Jurkat, Clone E6-1 (cell line): ENCODE measurements around the gene DKK1.

Experiments
- DNase-seq: peaks from one replicate; pipeline ENCODE4 v3.0.0-alpha.2; 2011; ENCODE audit warnings: low read depth, low spot score
- H3K4me3 ChIP-seq: 2 replicates; pipeline ENCODE4 v1.5.1; 2011; ENCODE audit warnings: mild to moderate bottlenecking, low read length, control low read depth, moderate library complexity

DKK1 gene

DNA sequence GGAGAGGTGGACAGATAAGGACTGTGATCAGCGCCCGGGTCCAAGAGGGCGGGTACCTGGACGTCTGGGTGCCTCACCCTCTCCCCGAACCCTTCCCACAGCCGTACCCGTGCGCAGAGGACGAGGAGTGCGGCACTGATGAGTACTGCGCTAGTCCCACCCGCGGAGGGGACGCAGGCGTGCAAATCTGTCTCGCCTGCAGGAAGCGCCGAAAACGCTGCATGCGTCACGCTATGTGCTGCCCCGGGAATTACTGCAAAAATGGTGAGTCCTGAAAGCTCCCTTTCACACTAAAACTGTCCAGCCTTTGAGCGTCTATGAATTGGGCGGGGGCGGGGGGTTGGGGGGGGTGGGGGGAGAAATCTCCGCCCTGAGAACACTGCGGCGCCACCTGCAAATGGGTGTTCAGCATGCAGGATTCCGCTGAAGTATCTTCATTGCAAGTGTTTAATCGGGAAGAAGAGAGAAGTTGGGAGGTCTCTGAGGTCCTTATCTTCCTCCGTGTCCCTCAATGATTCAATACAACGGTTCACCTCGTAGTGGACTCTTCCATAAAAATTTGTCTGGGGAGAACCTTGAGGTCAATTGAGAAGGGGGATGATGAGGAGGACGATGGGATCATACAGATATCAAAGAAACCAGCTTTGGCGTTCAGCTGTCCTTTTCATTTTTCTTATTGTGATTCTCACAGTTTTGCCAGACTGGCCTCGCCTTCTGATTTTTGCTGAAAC, 906 bp downstream of the DKK1 start:
- H3K4me3 ChIP-seq, result no peak overlapping the region
- no peak for DNase-seq

- no peak overlapping the region for H3K4me3 ChIP-seq
- no peak for DNase-seq
Measured at GRCh38 chr10:52316001-52316400, 1.9 kb downstream of the DKK1 start.

DNA sequence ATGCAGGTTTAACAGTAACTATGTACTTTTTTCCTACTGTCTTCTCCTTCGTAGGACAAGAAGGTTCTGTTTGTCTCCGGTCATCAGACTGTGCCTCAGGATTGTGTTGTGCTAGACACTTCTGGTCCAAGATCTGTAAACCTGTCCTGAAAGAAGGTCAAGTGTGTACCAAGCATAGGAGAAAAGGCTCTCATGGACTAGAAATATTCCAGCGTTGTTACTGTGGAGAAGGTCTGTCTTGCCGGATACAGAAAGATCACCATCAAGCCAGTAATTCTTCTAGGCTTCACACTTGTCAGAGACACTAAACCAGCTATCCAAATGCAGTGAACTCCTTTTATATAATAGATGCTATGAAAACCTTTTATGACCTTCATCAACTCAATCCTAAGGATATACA, 2.4 kb downstream of the DKK1 start:
- no peak for DNase-seq
- H3K4me3 ChIP-seq, result no peak overlapping the region

DNA sequence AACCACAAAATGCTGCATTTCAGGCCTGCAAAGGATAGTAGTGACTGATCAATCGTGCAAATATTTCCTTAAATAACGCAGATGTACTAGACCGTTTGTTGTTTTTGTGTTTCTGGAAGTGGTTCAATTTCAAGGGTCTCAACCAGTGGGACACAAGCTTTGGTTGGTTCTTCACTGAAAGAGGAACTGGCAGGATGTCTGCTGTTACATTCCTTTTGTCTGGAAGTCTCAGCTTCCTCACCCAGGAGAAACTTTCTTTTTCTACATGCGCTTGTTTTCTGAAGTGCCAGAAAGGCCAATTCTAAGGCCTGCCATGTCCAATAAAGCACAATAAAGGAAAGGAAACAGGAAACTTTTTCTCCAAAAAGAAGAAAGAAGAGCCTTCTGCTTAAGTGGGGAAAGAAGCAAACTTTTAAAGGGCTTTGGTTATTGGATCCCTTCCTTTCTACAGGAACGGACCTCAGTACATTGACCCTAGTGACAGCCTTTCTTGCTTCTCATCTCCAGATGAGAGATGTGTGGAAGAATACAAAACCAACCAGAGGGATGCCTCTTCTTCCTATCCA, 4.1 kb downstream of the DKK1 start:
- DNase-seq, result no peak
- H3K4me3 ChIP-seq, result no peak overlapping the region

DNA sequence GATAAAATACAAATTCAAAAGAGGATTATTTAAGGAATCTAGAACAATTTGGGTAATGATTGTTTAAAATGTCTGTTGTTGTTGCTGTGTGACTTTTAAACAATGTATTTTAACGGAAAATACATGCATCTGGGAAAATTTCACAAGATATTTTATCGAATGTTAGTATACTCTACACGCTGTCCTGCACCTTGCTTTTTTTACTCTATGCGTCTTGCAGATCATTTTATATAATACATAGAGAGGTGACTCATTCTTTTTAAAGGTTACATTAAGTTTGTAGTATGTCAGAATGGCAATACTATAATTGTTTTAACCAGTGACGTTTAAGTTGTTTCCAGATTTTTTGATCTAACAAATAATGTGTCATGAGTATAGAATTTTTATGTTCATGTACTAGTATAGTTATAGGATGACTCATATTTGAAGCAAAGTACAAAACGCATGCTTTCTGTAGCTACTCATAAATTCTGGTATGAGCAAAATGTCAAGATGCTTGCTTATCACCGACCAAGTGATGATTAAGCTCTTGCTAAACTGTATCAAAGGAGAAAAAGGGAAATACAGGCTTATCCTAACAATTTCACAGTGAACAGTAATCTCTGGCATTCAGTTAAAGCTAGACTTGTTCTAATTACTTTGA, 4.9 kb downstream of the DKK1 start:
- no peak for DNase-seq
- no peak overlapping the region for H3K4me3 ChIP-seq

DNA sequence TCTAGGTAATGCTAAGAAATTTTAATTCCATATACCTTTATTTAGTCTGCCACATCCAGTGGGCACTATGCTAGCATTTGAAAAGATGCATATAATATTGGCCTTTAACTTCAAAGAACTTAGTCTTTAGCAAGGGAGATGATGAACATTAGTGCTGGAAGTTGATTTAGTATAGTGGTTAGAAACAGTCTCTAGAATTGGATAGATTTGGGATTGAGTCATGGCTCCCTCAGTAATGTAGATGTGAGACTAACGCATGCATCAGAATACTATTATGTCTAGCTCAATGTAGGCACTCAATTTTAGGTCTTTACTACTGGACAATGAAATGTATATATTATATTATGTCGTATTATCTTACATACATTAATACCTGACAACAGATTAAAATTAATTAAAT, 5.8 kb downstream of the DKK1 start:
- H3K4me3 ChIP-seq, result no peak overlapping the region
- DNase-seq, result no peak

DNA sequence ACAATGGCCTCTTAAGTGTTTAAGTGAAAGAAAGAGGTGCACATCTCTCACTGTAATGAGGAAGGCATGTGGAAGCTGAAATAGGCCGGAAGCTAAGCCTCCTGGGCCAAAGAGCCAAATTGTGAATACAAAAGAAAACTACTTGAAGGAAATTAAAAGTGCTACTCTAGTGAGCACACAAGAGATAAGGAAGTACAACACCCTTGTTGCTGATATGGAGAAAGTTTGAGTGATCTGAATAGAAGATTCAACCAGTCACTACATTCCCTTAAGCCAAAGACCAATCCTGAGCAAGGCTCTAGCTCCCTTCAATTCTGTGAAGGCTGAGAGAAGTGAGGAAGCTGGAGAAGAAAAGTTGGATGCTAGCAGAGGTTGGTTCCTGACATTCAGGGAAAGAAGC, 8.2 kb downstream of the DKK1 start:
- no peak overlapping the region for H3K4me3 ChIP-seq
- no peak for DNase-seq

- DNase-seq, result no peak
- H3K4me3 ChIP-seq, result no peak overlapping the region
Measured at GRCh38 chr10:52322936-52323335, 8.9 kb downstream of the DKK1 start.

GRCh38 chr10:52326382-52326781, 12.3 kb downstream of the DKK1 start:
- H3K4me3 ChIP-seq, result no peak overlapping the region
- no peak for DNase-seq

DNA sequence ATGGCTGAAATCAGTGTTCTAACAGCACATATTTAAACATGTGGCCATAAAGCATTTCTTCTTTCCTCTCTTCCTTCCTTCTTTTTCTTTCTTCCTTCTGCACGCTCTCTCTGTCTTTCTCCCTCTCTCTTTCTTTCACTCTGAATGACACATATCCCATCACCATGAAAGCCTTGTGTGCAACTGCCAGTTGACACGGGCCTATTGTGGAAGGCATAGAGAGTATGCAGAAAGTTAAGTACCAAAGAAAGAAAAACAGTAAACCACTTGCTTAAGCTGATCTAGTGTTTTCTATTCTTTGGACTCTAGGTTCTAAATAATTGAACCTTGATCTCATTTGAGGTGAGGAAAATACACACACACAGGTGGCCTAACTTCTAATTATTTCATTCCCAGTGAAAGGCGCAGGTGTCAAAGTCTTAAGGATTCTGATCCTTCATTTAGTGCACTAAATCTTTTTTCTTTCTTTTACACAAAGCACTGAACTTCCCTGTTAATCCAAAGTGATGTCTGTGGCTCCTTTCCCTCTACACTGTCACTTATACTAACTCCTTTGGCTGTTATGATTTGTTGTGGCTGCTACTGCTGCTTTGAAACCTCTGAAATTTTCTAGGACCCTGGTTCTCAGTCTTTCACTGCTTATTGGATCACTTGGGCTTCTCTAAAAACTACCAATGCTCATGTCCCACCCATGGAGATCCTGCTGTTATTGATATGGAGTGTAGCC, 17.7 kb downstream of the DKK1 start:
- no peak overlapping the region for H3K4me3 ChIP-seq
- DNase-seq, result no peak

GRCh38 chr10:52332815-52333214, 18.7 kb downstream of the DKK1 start:
- no peak for DNase-seq
- no peak overlapping the region for H3K4me3 ChIP-seq

DNA sequence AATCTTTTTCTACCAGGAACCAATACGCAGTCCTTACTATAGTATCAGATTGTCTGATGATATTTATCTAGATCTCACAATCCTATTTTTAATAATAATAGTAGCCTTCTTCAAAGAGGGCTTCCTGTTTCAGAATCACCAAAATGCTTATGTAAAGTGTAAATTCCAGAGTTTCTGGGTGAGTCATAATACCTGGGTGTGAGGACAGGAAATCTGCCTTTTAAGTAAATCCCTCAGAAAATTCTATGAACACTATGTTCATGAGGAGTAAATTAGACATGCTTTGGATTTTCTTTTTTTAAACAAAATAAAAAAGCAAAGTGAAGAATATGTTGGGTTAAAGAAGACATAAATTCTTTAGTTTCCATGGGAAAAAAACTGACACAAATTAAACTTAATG, 20.5 kb downstream of the DKK1 start:
- no peak overlapping the region for H3K4me3 ChIP-seq
- DNase-seq, result no peak

GRCh38 chr10:52335665-52336064, 21.6 kb downstream of the DKK1 start:
- no peak for DNase-seq
- H3K4me3 ChIP-seq, result no peak overlapping the region

DNA sequence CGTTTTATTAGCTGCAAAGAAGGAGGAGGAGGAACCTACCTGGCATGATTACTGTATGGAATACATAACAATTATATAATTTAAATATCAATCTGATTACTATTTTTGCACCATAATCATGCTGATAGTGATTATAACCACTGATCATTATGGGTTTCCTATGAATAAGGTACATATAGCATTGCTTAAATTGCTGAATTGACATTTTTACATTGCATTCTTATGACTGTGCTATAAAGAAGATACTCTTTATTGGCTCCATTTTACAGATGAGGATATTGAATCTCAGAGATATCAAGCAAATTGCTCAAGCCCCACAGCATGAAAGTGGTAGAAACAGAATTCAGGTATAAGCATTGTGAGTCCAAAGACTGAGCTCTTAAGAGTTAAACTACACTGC, 23.1 kb downstream of the DKK1 start:
- no peak for DNase-seq
- no peak overlapping the region for H3K4me3 ChIP-seq

- DNase-seq, result no peak
- H3K4me3 ChIP-seq, result no peak overlapping the region
Measured at GRCh38 chr10:52343439-52343838, 29.4 kb downstream of the DKK1 start.

- no peak for DNase-seq
- no peak overlapping the region for H3K4me3 ChIP-seq
Measured at GRCh38 chr10:52346394-52347326, 32.6 kb downstream of the DKK1 start.

DNA sequence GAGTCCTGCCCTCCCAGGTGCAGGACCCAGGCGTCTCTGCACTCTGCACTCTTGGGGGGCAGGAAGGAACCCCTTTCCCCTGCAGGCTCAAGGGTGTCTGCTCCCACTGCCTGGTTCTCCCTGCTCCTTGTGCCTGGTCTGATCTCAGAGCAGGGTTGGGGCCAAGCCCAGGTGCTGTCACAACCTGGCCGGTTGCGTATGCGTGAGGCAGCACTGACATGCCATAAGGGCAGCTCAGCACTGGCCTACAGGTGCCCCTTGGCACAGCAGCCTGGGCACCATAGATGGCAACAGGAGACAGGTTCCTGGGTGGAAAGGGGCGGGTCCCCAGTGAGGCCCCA, 33.2 kb downstream of the DKK1 start:
- H3K4me3 ChIP-seq, result no peak overlapping the region
- no peak for DNase-seq

DNA sequence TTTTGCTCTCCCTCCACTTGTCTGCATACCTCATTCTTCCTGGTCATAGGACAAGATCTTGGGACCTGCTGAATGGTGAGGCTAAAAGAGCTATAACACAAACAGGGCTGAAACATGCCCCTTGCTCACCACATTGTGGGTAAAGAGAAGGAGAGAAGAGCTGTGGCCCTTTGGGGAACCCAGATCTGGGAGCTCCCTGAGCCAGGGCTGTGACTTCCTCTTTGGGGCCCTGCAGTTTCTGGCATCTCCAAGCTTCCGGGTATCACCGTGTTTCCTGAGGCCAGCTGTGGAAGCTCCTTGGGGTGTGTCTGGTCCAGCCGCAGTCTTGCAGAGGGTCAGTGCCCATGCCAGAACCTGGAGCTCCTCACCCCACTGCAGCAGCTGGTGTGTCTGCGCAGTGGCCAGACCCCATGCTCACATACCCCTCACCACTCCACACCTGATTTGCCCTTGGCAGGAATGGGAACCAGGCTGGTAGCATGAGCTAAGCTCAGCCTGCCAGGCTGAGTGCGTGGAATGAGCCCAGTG, 34.0 kb downstream of the DKK1 start:
- DNase-seq, result no peak
- H3K4me3 ChIP-seq, result no peak overlapping the region

- H3K4me3 ChIP-seq, result no peak overlapping the region
- DNase-seq, result no peak
Measured at GRCh38 chr10:52351914-52352330, 37.8 kb downstream of the DKK1 start.
